Urinary bladder (tissue), 4 donors: ENCODE measurements around the gene ZBED1. TPM values are rescaled to one million over a fixed set of nuclear protein-coding genes. Genes with fewer than 3 reads are reported as not detected.
"Not testable (repeated sequence)": the region's sequence is repeated elsewhere in the genome, so short reads cannot be mapped to it uniquely, and the experiment has no call there.

Source experiments
- DNase-seq: peaks from one replicate; pipeline ENCODE4 v3.0.0-alpha.2; 2015; ENCODE audit errors: extremely low spot score
- H3K27ac ChIP-seq: one replicate; pipeline ENCODE4 v1.5.1; 2013; ENCODE audit warnings: low read depth, mild to moderate bottlenecking, moderate library complexity
- H3K36me3 ChIP-seq: one replicate; pipeline ENCODE4 v1.6.1; 2013; ENCODE audit warnings: mild to moderate bottlenecking, moderate library complexity; ENCODE audit not compliant: insufficient read depth
- H3K4me1 ChIP-seq: one replicate; pipeline ENCODE4 v1.6.1; 2013; ENCODE audit warnings: mild to moderate bottlenecking, moderate library complexity; ENCODE audit not compliant: insufficient read depth
- H3K4me3 ChIP-seq: one replicate; pipeline ENCODE4 v1.5.1; 2013; ENCODE audit warnings: low read depth, low read length
- WGBS: extraction: QIAGEN DNeasy Blood & Tissue Kit; methylation state at CpG from one replicate; pipeline ENCODE4 v1.1.7; 2013; 5-methylcytosine and 5-hydroxymethylcytosine counted together
- polyA plus RNA-seq: library from polyadenylated mRNA; stranded (reverse); fragments of 200-250 nt; gene quantifications from one replicate; pipeline ENCODE4 v1.2.3, GENCODE V29; 2013
- total RNA-seq: library from RNA; depleted of rRNA; stranded (reverse); fragments of >200 nt; gene quantifications from one replicate; pipeline ENCODE4 v1.2.3, GENCODE V29; 2014
- donor health status: healthy with polysubstance abuse.
- donor health status: healthy.

ZBED1 gene
- total and polyA plus RNA-seq, 2 donors: 20.3 to 28.2 TPM

- 27% methylated on average over 12 of the region's 12 CpGs for WGBS
- H3K27ac ChIP-seq: no peak overlapping the region
- H3K36me3 ChIP-seq: no peaks in the 10 kb centered on the region
- no peaks in the 10 kb centered on the region for H3K4me1 ChIP-seq
- DNase-seq: no peak
- H3K4me3 ChIP-seq: no peak overlapping the region
Measured at GRCh38 chrX:2484256-2484655, 16.5 kb downstream of the ZBED1 start.

GRCh38 chrX:2483398-2484060 is 17.2 kb downstream of the ZBED1 start:
- DNase-seq: no peak
- WGBS: 65% methylated on average over 16 of the region's 16 CpGs
- Histone ChIP-seq H3K36me3 (no peaks in the 10 kb centered on the region), H3K27ac (no peak overlapping the region), H3K4me3 (no peak overlapping the region), H3K4me1 (no peaks in the 10 kb centered on the region)

- H3K4me1 ChIP-seq, DNase-seq, H3K4me3 ChIP-seq, H3K27ac ChIP-seq, H3K36me3 ChIP-seq: not testable (repeated sequence)
- WGBS: 83% methylated on average over 12 of the region's 12 CpGs
Measured at GRCh38 chrX:2481597-2481996, 19.2 kb downstream of the ZBED1 start.

GRCh38 chrX:2479982-2480381 is 20.8 kb downstream of the ZBED1 start:
- not testable (repeated sequence) for H3K27ac ChIP-seq, DNase-seq, H3K4me1 ChIP-seq, H3K4me3 ChIP-seq, H3K36me3 ChIP-seq
- WGBS: 90% methylated on average over 5 of the region's 5 CpGs

- WGBS: 96% methylated on average over 15 of the region's 15 CpGs
- Histone ChIP-seq H3K4me1 (no peaks in the 10 kb centered on the region), H3K27ac (no peak overlapping the region), H3K4me3 (no peak overlapping the region), H3K36me3 (no peaks in the 10 kb centered on the region)
- DNase-seq: no peak
Measured at GRCh38 chrX:2479420-2479780, 21.4 kb downstream of the ZBED1 start.

GRCh38 chrX:2478546-2479419 is 22.0 kb downstream of the ZBED1 start:
- Histone ChIP-seq H3K36me3 (no peaks in the 10 kb centered on the region), H3K27ac (no peak overlapping the region), H3K4me1 (no peaks in the 10 kb centered on the region), H3K4me3 (no peak overlapping the region)
- WGBS: 90% methylated on average over 21 of the region's 21 CpGs
- no peak for DNase-seq

- not testable (repeated sequence) for H3K4me3 ChIP-seq, H3K4me1 ChIP-seq, DNase-seq, H3K36me3 ChIP-seq, H3K27ac ChIP-seq
- WGBS: 92% methylated on average over 11 of the region's 11 CpGs
Measured at GRCh38 chrX:2477313-2477712, 23.5 kb downstream of the ZBED1 start.

GRCh38 chrX:2474963-2475726 is 25.6 kb downstream of the ZBED1 start:
- WGBS: 87% methylated on average over 18 of the region's 18 CpGs
- H3K4me1 ChIP-seq: no peaks in the 10 kb centered on the region
- H3K4me3 ChIP-seq: no peak overlapping the region
- H3K27ac ChIP-seq: no peak overlapping the region
- no peak for DNase-seq
- no peaks in the 10 kb centered on the region for H3K36me3 ChIP-seq

- no peaks in the 10 kb centered on the region for H3K4me1 ChIP-seq
- no peaks in the 10 kb centered on the region for H3K36me3 ChIP-seq
- 80% methylated on average over 20 of the region's 20 CpGs for WGBS
- DNase-seq: no peak
- H3K4me3 ChIP-seq: no peak overlapping the region
- H3K27ac ChIP-seq: no peak overlapping the region
Measured at GRCh38 chrX:2474280-2474962, 26.4 kb downstream of the ZBED1 start.

GRCh38 chrX:2473064-2473463 is 27.7 kb downstream of the ZBED1 start:
- 80% methylated on average over 15 of the region's 15 CpGs for WGBS
- DNase-seq, H3K4me1 ChIP-seq, H3K36me3 ChIP-seq, H3K4me3 ChIP-seq, H3K27ac ChIP-seq: not testable (repeated sequence)

- WGBS: 92% methylated on average over 7 of the region's 7 CpGs
- Histone ChIP-seq H3K4me3 (no peak overlapping the region), H3K4me1 (no peaks in the 10 kb centered on the region), H3K27ac (no peak overlapping the region), H3K36me3 (no peaks in the 10 kb centered on the region)
- no peak for DNase-seq
Measured at GRCh38 chrX:2471641-2472040, 29.1 kb downstream of the ZBED1 start.

GRCh38 chrX:2471126-2471525 is 29.6 kb downstream of the ZBED1 start:
- 98% methylated on average over 10 of the region's 10 CpGs for WGBS
- not testable (repeated sequence) for H3K4me3 ChIP-seq, H3K4me1 ChIP-seq, H3K27ac ChIP-seq, H3K36me3 ChIP-seq, DNase-seq

GRCh38 chrX:2469852-2470251 is 30.9 kb downstream of the ZBED1 start:
- 91% methylated on average over 4 of the region's 4 CpGs for WGBS
- not testable (repeated sequence) for H3K27ac ChIP-seq, H3K4me1 ChIP-seq, DNase-seq, H3K36me3 ChIP-seq, H3K4me3 ChIP-seq
